Mesenteric fat pad (tissue), 1 donor: Measurements from ENCODE around the gene SERPINB6. TPM values are rescaled to one million over a fixed set of nuclear protein-coding genes. Genes with fewer than 3 reads are reported as not detected.
"Not testable (repeated sequence)": the region's sequence is repeated elsewhere in the genome, so short reads cannot be mapped to it uniquely, and the experiment has no call there.

Source experiments
- DNase-seq: peaks from one replicate; pipeline ENCODE4 v3.0.0-alpha.2; 2020; ENCODE audit warnings: low spot score
- total RNA-seq: library from RNA; stranded (reverse); fragmentation: NEBNext Ultra II Directional; extraction: Animal tissue kit (Norgen Biotek cat#: 25700); gene quantifications from one replicate; pipeline ENCODE4 v1.2.1, GENCODE V29; 2021
- donor health status: DM: yes; HTN: yes; CAD: no.

SERPINB6 gene
- total RNA-seq, 1 donor from 2014 or later: 127 TPM

DNA sequence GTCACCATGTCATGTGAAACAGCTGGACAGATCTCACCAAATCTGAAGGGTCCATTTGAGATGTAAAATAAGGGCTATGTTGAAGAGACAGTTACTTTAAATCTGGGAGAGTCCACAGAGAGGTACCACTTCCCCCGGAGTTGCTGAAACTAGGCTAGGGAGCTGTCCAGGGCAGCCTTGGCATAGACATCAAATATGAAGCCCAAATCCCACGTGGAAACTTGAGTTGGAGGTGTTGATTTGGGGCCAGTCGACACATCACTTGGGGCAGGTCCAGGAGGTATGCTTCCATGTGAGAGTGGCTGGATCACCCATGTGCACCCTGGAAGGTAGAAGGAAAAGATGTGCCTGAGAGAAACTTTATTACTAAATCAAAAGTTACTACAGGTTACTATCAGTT, 56.2 kb downstream of the SERPINB6 start:
- DNase-seq: no peak

DNA sequence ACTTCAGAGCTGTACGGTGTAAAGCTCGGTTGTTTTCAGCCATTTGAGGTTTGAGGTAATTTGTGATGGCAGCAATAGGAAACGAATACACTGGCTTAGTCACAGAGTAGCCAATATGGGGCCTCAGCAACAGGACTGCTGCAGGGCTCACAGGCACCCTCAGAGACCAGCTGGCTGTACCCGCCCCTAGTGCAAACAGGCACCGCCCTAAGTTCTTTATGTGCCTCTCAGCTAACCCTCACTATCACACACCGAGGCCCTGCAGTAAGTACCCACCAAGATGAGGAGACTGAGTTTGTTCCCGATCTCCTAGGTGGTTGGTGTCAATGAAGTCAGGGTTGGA, 57.1 kb downstream of the SERPINB6 start:
- DNase-seq: no peak

DNA sequence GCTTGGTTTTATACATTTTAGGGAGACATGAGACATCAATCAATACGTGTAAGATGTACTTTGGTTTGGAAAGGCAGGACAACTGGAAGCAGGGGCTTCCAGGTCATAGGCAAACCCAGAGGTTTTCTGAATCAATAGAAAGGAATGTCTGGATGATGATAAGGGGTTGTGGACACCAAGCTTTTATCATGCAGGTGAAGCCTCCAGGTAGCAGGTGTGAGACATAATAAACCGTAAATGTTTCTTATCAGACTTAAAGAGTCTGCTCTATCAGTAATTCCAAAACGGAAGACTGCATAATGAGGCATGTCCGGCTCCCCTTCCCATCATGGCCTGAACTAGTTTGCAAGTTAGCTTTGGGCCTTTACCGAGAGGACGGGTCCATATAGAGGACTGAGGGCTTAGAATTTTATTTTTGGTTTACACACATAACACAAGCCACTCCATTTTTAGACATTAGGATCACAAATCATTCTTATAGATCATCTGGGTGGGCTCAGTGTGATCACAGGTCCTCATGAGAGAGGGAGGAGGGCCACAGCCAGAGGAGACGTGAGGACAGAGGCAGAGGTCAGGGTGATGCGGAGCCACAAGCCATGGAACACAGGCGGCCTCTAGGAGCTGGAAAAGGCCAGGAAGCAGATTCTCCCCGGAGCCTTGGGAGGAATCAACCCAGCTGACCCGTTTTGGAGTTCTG, 57.6 kb downstream of the SERPINB6 start:
- no peak for DNase-seq

DNA sequence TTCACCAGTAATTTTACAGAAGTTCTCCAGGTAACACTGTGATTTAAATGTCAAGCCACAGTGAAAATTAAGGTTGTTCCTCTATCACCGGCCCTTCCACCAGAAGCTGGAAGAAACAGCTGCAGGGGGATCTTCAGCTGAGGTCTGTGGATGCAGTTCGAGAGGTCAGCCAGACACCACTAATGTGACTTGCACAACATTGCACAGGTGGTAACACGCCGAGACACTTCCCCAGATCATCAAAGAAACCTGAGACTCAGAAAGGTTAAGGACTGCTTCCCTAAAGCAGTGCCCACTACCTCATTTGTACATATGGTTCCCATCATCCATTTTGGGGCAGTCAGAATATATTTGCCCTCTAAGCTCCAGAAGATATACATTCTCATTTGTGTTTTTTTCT, 60.2 kb downstream of the SERPINB6 start:
- DNase-seq: no peak

DNA sequence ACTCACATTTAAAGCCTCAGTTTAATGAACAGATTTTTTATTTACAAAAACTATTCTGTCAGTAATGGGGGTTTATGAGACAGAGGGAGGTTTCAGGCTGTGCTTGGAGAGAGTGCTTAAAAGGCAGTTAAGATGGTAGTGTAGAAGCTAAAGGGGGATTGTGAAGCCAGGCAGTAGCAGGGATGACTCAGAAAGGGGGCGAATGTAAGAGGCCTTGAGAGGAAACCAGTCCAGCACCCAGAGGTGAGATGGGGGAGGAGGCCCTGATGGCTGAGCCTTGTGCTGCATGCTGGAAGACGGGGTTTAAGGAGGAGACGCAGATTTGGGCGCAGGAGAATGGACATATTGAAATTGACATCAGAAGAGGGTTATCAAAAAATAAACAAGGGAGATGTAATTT, 61.6 kb downstream of the SERPINB6 start:
- peak; percentile 20 for DNase-seq

DNA sequence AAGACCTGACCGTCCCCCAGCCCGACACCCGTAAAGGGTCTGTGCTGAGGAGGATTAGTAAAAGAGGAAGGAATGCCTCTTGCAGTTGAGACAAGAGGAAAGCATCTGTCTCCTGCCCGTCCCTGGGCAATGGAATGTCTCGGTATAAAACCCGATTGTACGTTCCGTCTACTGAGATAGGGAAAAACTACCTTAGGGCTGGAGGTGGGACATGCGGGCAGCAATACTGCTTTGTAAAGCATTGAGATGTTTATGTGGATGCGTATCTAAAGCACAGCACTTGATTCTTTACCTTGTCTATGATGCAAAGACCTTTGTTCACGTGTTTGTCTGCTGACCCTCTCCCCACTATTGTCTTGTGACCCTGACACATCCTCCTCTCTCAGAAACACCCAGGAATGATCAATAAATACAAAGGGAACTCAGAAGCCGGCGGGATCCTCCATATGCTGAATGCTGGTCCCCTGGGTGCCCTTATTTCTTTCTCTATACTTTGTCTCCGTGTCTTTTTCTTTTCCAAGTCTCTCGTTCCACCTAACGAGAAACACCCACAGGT, 62.2 kb downstream of the SERPINB6 start:
- peak; percentile 49 for DNase-seq

DNA sequence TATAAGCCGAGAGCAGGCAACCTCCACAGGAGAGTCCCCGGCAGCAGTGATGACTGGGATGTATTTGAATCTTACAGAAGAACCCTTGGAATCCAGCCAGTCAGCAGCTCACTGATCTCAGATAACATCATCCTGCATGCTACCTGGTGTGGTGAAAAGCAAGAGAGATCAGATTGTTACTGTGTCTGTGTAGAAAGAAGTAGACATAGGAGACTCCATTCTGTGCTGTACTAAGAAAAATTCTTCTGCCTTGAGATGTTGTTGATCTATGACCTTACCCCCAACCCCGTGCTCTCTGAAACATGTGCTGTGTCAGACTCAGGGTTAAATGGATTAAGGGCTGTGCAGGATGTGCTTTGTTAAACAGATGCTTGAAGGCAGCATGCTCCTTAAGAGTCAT, 62.9 kb downstream of the SERPINB6 start:
- DNase-seq: peak; percentile 18

DNA sequence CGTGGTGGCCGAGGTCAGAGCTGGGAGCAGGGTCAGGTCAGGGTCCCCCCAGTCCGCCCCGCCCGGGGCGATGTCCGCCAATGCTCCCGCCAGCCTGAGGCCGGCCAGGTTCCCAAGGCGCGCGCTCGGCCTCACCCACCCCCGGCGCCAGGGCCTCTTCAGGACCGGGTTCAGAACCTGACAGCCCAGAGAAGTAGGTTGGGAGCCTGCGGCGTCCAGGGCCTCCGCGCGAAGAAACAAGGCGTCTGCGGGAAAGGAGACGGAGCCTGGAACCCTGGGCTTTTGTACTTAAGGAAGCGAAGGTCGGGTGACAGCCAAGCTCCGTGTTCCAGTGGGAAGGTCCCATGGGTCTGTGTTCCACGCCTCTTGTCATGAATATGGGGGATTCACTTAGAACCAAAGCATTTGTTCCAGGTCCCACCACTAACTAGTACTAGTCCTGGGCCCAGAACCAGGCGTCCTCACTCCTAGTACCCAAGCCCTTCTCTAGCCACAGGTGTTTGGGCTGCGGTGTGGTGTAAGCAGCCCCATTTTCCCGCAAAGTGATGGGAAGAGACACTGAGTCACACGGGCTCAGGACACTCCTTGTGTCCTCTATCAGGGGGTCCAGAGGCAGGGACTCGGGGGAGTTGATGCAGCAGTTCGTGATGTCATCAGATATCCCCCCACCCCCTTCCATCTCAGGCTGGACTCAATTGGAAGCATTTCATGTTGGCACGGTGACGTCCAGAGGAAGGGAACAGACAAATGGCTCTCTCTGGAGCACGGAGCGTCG, 67.8 kb downstream of the SERPINB6 start:
- not testable (repeated sequence) for DNase-seq

DNA sequence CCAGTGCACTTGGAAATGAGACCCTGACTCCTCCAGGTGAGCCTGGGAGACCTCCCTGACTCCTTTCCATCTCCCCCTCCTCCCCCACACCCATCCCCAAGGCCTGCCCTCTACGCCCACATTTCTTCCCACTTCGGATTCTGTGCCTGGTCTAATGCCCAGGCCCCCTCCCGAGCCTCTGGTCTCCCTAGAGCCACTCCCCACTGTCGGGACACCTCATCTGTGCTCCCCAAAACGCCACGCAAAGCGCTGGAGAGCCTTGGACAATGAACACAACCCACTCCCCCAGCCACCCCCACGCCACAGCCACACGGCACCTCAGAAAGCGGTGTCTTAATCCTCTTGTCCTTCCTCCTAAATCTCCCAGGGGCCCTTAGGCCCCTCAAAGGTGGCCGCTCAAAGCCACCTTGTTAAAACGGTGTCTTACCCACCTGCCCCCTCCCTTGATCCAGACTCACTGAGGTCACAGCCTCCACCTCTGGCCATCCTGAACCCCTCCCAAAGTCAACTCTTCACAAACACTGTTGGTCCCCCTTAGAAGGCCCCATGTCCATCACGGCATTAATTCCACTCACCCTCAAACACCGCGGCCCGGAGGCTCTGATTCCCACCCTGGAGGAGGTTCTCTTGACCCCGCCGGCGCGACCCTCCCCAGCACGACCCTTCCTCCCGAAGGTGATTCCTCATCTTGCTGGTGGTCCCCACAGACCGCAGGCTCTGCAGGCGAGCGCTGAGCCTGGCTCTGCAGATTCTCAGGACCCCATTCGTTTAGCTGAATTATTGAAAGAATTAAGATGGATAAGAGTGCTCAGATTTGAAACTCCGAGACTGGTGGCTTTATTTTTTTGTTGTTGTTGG, 69.5 kb downstream of the SERPINB6 start:
- not testable (repeated sequence) for DNase-seq

DNA sequence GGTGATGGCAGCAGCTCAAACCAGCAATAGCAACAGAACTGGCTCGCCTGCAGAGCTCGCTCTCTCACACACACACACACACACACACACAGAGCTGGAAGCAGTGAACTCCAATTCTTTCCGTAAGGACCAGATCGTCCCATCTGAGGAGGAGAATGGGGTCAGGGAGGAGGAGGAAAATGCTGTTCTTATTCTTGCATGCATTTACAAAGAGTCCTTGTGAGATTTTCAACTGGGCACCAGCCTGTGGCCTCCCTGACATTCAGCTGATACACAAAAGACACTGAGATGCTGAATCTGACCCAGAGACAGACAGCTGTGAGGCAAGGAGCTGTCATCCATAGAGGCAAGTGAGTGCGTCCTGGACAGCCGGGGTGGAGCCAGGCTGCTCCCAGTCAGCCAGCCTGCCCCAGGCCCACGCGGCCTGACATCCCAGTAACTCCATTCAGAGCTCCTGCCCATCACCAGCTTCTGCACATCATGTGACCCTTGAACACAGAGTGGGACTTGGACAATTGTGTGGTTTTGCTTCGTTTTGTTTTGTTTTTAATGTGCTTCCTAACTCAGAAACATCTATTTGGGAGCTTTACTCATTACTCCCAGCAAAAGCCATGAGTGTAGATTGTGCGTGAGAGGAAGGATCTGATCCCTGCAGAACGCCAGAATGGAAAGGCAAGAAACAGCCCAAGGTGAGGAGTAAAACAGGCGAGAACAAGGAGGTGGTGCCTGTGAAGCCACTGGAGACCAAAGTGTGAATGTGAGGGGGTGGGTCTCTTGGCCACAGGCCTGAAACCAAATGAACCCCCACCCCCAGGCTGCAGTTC, 70.3 kb downstream of the SERPINB6 start:
- no peak for DNase-seq

DNA sequence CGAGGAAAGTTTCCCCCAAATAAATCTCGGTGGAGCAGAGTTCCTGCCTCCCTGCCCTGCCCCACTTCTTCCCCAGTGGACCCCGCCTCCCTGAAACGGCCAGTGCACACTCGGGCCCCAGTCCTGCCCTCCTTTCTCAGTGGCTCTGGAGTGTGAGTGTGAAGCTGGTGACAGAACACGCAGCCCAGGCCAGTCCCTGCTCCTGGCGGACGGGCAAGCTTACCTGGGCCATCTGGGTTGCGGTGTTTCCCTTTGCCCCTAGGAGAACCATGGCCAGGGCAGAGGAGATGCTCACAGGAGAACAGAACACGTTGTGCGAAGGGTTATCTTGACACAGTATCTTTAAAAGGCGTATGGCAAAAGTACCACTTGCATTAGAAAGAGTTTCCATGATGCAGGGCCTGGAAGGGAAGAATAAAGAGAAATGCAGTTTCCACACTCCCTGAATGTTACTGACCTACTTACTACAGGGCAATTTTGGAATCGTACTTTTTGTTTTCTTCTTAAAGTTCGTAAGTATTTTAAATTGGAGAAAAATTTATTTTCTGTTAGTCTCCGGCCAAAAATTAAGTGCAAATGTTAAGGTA, 71.1 kb downstream of the SERPINB6 start:
- DNase-seq: no peak

DNA sequence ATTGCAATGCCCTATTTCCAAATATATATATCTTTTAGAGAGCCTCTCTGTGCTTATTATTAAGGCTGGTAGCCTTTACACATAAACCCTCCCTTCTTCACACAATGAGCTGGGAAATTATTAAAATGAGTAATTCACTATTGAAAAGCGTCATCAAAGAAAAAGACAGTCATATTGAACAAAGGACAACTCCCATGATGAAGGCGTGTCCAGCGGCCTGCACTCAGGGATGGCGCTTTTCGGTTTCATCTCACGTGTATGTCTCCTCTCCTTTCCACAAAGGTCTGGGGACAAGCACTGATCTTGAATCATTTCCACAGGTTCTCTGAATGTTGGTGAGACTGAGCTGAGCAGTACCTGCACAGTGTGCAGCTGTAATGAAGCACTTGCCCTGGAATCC, 71.8 kb downstream of the SERPINB6 start:
- no peak for DNase-seq

Other genes with a start within 250 kb of the SERPINB6 start
- gene MYLK4, start 220.6 kb downstream of the SERPINB6 start, total RNA-seq: 0.61 TPM
- gene WRNIP1, start 206.2 kb downstream of the SERPINB6 start, total RNA-seq: 24.5 TPM
- gene SERPINB1, start 129.7 kb downstream of the SERPINB6 start, total RNA-seq: 55.6 TPM
- 17.4 TPM for gene SERPINB9, start 68.3 kb downstream of the SERPINB6 start, total RNA-seq
- gene NQO2, start 28.3 kb upstream of the SERPINB6 start, total RNA-seq: 54.4 TPM
- gene RIPK1, start 96.9 kb upstream of the SERPINB6 start, total RNA-seq: 29.1 TPM
- 25.1 TPM for gene BPHL, start 147.1 kb upstream of the SERPINB6 start, total RNA-seq
- 314 TPM for gene TUBB2A, start 186.0 kb upstream of the SERPINB6 start, total RNA-seq